ENCODE results near the gene ATP13A2.
"Not testable (repeated sequence)": the region's sequence is repeated elsewhere in the genome, so short reads cannot be mapped to it uniquely, and the experiment has no call there.

The ATP13A2 gene

DNA sequence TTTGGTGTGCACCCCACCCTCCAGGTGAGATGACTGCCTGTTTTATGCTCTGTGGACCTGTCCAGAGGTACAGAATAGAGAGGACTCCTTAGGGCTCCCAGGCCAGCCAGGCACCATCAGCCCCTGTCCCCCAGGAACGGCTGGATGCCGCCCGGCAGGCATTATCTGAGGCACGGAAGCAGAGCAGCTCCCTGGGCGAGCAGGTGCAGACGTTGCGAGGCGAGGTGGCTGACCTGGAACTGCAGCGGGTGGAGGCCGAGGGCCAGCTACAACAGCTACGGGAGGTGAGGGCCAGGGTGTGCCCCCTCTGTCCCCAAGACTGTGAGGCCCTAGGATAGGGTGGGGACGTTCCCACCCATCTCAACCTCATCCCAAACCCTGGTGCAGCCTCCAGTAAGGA, 42.1 kb downstream of the ATP13A2 start:
- H3K4me3 ChIP-seq (ENCODE audit: low read length), result no peak overlapping the region
- no peak for DNase-seq (ENCODE audit: low read depth)
- no peak for TF ChIP-seq CTCF (conservative IDR thresholded peaks at IDR 0.05; ENCODE audit: low read length)

GRCh38 chr1:16969057-16969611, 42.6 kb downstream of the ATP13A2 start:
- no peak for DNase-seq (ENCODE audit: low read depth)
- no peak for TF ChIP-seq CTCF (conservative IDR thresholded peaks at IDR 0.05; ENCODE audit: low read length)

DNA sequence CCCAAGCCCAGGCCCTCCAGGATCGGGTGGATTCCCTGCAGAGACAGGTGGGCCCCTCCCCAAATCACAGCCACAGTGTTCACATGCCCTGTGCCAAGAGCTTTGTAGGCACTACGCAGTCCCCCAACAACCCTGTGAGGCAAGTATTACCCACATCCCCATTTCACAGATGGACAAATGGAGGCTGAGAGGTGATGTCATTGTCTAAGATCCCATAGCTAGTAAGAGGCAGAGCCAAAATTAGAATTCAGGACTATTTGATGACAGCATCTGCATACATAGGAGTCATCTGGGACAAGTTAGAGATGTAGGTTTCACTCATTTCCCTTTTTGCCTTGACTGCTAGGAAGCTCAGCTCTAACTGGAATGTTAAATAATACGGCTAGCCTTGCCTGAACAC, 43.4 kb downstream of the ATP13A2 start:
- TF ChIP-seq CTCF (conservative IDR thresholded peaks at IDR 0.05; ENCODE audit: low read length), result no peak
- no peak for DNase-seq (ENCODE audit: low read depth)
- H3K4me3 ChIP-seq (ENCODE audit: low read length), result no peak overlapping the region

More at GRCh38 chr1:16969057-16969611, 42.6 kb downstream of the ATP13A2 start:
- H3K4me3 ChIP-seq (ENCODE audit: low read length), result no peak overlapping the region

GRCh38 chr1:16967962-16968361, 43.8 kb downstream of the ATP13A2 start:
- DNase-seq (ENCODE audit: low read depth), result no peak
- TF ChIP-seq CTCF (conservative IDR thresholded peaks at IDR 0.05; ENCODE audit: low read length), result no peak
- H3K4me3 ChIP-seq (ENCODE audit: low read length), result no peak overlapping the region

GRCh38 chr1:16967095-16967575, 44.6 kb downstream of the ATP13A2 start:
- peak; percentile 83 for DNase-seq (ENCODE audit: low read depth)
- TF ChIP-seq CTCF (conservative IDR thresholded peaks at IDR 0.05; ENCODE audit: low read length), result no peak

GRCh38 chr1:16966282-16966681, 45.4 kb downstream of the ATP13A2 start:
- TF ChIP-seq CTCF (conservative IDR thresholded peaks at IDR 0.05; ENCODE audit: low read length), result no peak
- DNase-seq (ENCODE audit: low read depth), result no peak
- H3K4me3 ChIP-seq (ENCODE audit: low read length), result no peak overlapping the region

More at GRCh38 chr1:16967095-16967575, 44.6 kb downstream of the ATP13A2 start:
- no peak overlapping the region for H3K4me3 ChIP-seq (ENCODE audit: low read length)

- H3K4me3 ChIP-seq (ENCODE audit: low read length), result no peak overlapping the region
- no peak for DNase-seq (ENCODE audit: low read depth)
- no peak for TF ChIP-seq CTCF (conservative IDR thresholded peaks at IDR 0.05; ENCODE audit: low read length)
These were observed 46.2 kb downstream of the ATP13A2 start for GRCh38 chr1:16965486-16966067.

DNA sequence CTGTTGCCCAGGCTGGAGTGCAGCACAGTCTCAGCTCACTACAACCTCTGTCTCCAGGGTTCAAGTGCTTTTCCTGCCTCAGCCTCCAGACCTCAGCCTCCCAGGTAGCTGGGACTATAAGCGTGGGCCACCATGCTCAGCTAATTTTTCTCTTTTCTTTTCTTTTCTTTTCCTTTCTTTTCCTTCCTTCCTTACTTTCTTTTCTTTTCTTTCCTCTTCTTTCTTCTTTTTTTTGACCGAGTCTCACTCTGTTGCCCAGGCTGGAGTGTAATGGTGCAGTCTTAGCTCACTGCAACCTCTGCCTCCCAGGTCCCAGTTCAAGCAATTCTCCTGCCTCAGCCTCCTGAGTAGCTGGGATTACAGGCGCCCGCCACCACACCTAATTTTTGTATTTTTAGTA, 47.6 kb downstream of the ATP13A2 start:
- not testable (repeated sequence) for H3K4me3 ChIP-seq (ENCODE audit: low read length); DNase-seq (ENCODE audit: low read depth)
